ENCODE data around the gene XPOT.

Gene XPOT

GRCh38 chr12:64497903-64498302 lies 93.7 kb downstream of the XPOT start:
- in situ Hi-C loops (cut with HindIII; ENCODE audit: low pct_ligation_motif_present, low pct_unique_long_range_greater_than_20kb, low sequenced_read_pairs): no loop called here
- DNase-seq: no peak

GRCh38 chr12:64500394-64500793 lies 96.2 kb downstream of the XPOT start:
- no peak for DNase-seq
- in situ Hi-C loops (cut with HindIII; ENCODE audit: low pct_ligation_motif_present, low pct_unique_long_range_greater_than_20kb, low sequenced_read_pairs): no loop called here

Measured in ACHN (cell line).